BE2C (cell line): ENCODE data around the gene EPHB2.
A peak's percentile ranks its signal among the peaks of the same experiment; 100 is the strongest.

Experiments
- DNase-seq: peaks from one replicate; pipeline ENCODE4 v3.0.0-alpha.2; 2020
- H3K27me3 ChIP-seq: fragments of 250-450 bp; sonication (Bioruptor Pico); 2 replicates; pipeline ENCODE4 v1.5.1; 2020; ENCODE audit warnings: mild to moderate bottlenecking
- H3K36me3 ChIP-seq: fragments of 250-450 bp; sonication (Bioruptor Pico); 2 replicates; pipeline ENCODE4 v1.5.1; 2020; ENCODE audit warnings: mild to moderate bottlenecking
- H3K4me1 ChIP-seq: fragments of 250-450 bp; sonication (Bioruptor Pico); 2 replicates; pipeline ENCODE4 v1.5.1; 2020
- H3K4me3 ChIP-seq: 2 replicates; pipeline ENCODE4 v1.5.1; 2011; ENCODE audit warnings: low read depth, low read length
- H3K9me3 ChIP-seq: fragments of 250-450 bp; sonication (Bioruptor Pico); 2 replicates; pipeline ENCODE4 v1.5.1; 2020
- TF ChIP-seq, protein P1 (sequence below): IDR thresholded peaks from 2 replicates; pipeline ENCODE4 v1.5.1; 2012; ENCODE audit warnings: mild to moderate bottlenecking, low read depth, low read length

Gene EPHB2

DNA sequence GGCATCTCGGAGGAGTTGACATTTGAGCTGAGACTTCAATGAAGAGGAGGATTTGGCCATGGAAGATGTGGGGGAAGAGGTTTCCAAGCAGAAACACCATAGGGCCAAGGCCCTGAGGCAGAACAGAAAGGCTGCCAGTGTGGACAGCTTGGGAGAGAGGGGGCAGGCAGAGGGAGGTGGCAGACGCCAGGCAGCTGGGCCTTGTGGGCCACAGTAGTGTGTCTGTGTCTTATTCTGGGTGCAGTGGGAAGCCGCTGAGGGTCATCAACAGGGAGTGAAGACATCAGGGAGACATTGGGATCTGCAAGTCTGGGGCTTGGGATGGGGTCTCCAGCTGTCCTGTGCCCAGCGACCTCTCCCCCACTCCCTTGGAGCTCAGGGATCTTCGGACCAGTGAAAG is 165.2 kb downstream of the EPHB2 start:
- Histone ChIP-seq H3K9me3 (no peaks in the 10 kb centered on the region), H3K27me3 (no peaks in the 10 kb centered on the region), H3K4me3 (no peak overlapping the region), H3K4me1 (no peaks in the 10 kb centered on the region), H3K36me3 (no peaks in the 10 kb centered on the region)
- TF ChIP-seq, protein P1, sequence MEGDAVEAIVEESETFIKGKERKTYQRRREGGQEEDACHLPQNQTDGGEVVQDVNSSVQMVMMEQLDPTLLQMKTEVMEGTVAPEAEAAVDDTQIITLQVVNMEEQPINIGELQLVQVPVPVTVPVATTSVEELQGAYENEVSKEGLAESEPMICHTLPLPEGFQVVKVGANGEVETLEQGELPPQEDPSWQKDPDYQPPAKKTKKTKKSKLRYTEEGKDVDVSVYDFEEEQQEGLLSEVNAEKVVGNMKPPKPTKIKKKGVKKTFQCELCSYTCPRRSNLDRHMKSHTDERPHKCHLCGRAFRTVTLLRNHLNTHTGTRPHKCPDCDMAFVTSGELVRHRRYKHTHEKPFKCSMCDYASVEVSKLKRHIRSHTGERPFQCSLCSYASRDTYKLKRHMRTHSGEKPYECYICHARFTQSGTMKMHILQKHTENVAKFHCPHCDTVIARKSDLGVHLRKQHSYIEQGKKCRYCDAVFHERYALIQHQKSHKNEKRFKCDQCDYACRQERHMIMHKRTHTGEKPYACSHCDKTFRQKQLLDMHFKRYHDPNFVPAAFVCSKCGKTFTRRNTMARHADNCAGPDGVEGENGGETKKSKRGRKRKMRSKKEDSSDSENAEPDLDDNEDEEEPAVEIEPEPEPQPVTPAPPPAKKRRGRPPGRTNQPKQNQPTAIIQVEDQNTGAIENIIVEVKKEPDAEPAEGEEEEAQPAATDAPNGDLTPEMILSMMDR: no peak
- no peak for DNase-seq

DNA sequence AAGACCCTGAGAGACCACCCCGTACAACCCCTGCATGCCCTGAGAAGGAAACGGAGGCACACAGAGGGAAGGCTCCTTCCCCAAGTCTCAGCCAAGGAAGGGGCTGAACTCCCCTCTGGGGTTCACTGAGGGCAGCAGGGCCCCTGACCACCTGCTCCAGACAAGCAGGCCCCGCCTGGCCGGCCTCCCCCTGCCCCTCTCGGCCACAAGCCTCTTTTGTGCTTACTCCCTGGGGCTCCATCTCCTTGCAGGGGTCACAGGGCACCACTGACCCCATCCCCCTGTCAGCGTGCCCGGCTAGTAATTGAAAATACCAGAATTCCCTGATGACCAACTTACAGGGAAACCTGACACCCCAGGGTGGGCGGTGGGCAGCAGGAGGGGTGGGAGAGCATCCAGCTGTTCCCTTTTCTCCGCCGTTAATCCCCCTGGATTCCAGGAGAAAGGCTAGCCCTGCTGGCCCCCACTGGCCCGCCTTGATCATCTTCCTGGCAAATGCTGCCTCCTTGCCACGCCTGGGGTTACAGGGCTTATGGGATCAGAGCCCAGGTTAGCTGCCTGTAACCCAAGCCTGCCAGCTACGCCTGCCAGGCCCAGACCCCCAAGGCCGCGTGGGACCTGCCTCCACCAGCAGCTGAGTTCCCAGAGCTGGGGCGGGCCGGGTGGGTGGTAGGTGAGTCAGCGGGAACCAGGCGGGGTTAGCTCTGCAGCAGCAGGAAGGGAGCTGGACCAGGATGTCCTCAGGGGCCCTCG is 165.9 kb downstream of the EPHB2 start:
- Histone ChIP-seq H3K4me1 (no peaks in the 10 kb centered on the region), H3K4me3 (no peak overlapping the region), H3K9me3 (no peaks in the 10 kb centered on the region), H3K27me3 (no peaks in the 10 kb centered on the region), H3K36me3 (no peaks in the 10 kb centered on the region)
- DNase-seq: peak; percentile 27
- TF ChIP-seq, protein P1: no peak

DNA sequence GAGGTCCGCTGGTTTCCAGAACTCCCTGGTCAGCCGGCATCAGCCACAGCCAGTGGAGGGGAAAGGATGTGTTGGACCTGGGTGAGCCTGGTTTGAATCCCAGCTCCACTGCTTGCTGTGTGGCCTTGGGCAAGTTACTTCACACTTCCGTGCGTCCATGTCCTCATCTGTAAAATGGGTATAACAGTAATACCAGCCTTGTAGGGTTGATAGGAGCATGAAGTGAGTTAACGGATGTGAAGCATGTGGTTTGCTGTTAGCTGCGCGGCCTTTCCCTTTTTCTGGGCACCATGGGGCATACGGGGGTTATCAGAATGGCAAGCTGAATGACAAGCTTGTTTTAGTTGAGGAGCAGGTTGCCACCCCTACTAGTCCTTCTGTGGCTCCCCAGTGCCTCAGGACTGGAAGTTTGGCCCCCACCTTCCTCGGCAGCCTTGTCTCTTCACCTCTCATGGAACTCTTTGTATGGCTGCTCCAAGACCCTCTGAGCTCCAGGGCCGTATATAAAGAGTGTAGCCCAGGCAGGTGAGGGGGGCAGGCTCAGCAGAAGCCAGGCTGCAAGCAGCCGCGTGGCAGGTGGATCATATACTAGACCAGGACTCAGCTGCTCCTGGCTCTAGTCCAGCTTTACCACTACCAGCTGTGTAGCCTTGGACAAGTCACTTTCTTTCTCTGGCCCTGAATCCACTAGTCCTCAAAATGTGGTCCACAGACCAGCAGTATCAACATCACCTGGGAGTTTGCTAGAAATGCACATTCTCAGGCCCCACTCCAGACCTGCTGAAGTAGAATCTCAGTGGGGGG is 166.7 kb downstream of the EPHB2 start:
- Histone ChIP-seq H3K9me3 (no peaks in the 10 kb centered on the region), H3K4me1 (no peaks in the 10 kb centered on the region), H3K27me3 (no peaks in the 10 kb centered on the region), H3K36me3 (no peaks in the 10 kb centered on the region), H3K4me3 (no peak overlapping the region)
- DNase-seq: no peak
- TF ChIP-seq, protein P1: no peak

DNA sequence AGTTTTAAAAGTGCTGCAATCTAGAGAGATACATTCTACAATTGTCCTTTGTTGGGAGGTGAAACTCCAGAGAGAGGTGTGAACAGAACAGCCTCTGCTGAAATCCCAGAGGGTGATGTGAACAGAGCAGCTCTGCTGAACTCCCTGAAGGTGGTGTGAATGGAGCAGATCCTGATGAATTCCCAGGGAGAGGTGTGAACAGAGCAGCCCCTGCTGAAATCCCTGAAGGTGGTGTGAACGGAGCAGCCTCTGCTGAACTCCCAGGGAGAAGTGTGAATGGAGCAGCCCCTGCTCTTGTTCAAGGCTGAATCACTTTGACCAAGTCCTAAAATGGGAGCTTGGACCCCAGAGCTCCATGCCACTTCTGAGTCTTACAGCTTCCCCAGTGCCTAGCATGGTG is 167.3 kb downstream of the EPHB2 start:
- Histone ChIP-seq H3K9me3 (no peaks in the 10 kb centered on the region), H3K36me3 (no peaks in the 10 kb centered on the region), H3K4me3 (no peak overlapping the region), H3K4me1 (no peaks in the 10 kb centered on the region), H3K27me3 (no peaks in the 10 kb centered on the region)
- TF ChIP-seq, protein P1: no peak
- no peak for DNase-seq

DNA sequence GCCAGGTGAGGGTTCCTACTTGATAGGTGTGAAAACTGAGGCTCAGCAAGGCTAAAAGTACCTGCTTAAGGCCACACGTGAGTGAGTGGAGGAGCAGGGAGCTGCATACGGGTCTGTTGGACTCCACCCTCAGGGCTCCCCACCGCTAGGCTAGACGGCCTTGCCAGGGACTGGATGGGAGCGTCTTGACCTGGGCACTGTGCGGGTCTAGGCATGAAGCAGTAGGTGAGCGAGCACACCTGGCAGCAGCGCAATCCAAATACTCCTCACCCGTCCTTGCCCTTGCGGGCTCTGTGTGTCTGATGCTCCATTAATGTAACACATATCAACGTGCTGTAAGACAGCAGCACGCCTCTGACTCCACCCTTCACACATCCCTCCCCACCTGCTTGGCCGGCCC is 168.0 kb downstream of the EPHB2 start:
- no peak for DNase-seq
- no peaks in the 10 kb centered on the region for H3K4me1 ChIP-seq
- H3K27me3 ChIP-seq: no peaks in the 10 kb centered on the region
- H3K4me3 ChIP-seq: no peak overlapping the region
- TF ChIP-seq, protein P1: no peak
- no peaks in the 10 kb centered on the region for H3K9me3 ChIP-seq
- H3K36me3 ChIP-seq: no peaks in the 10 kb centered on the region

DNA sequence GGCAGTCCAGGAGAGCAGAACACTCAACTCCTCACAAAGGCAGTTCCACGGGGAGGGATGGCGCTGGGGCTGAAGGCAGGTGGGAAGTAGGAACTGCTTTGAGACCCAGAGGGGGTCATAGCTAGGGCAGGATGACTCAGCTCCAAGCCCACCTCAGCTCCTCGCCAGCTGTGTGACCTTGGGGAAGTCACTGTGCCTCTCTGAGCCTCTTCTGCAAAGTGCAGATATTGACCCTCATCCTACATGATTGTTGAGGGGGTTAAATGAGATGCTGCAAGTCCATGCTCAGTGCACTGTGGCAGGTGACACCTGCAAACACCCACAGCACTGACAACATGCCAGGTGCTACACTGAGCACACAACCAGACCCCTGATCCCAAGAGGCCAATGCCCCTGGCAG is 168.8 kb downstream of the EPHB2 start:
- TF ChIP-seq, protein P1: no peak
- DNase-seq: no peak
- Histone ChIP-seq H3K36me3 (no peaks in the 10 kb centered on the region), H3K4me3 (no peak overlapping the region), H3K9me3 (no peaks in the 10 kb centered on the region), H3K4me1 (no peaks in the 10 kb centered on the region), H3K27me3 (no peaks in the 10 kb centered on the region)
